Astrocyte (in vitro differentiated cells and primary cell): Measurements from ENCODE around the gene PLGRKT. TPM values are rescaled to one million over a fixed set of nuclear protein-coding genes. Genes with fewer than 3 reads are reported as not detected.
"Not testable (repeated sequence)": the region's sequence is repeated elsewhere in the genome, so short reads cannot be mapped to it uniquely, and the experiment has no call there.

Experiments used
- DNase-seq: peaks from one replicate; pipeline ENCODE4 v3.0.0-alpha.2; 2010; ENCODE audit warnings: low read depth
- FAIRE-seq: peaks from 2 replicates; lab custom pipeline; 2011; peaks lifted over from hg19 to GRCh38; lab: Jason Lieb, UNC
- H2AFZ ChIP-seq: 2 replicates; pipeline ENCODE4 v1.6.0; 2012; ENCODE audit warnings: low read depth, low read length, inconsistent platforms
- H3K27ac ChIP-seq: 2 replicates; pipeline ENCODE4 v1.5.1; 2011; ENCODE audit warnings: low read depth, low read length, inconsistent platforms
- H3K27me3 ChIP-seq: 2 replicates; pipeline ENCODE4 v1.6.0; 2011; ENCODE audit warnings: low read length, inconsistent platforms; ENCODE audit not compliant: insufficient read depth
- H3K36me3 ChIP-seq: 2 replicates; pipeline ENCODE4 v1.5.1; 2011; ENCODE audit warnings: low read length, inconsistent platforms; ENCODE audit not compliant: insufficient read depth
- H3K4me1 ChIP-seq: 2 replicates; pipeline ENCODE4 v1.5.1; 2011; ENCODE audit warnings: low read length, inconsistent platforms; ENCODE audit not compliant: insufficient read depth
- H3K4me2 ChIP-seq: 2 replicates; pipeline ENCODE4 v1.6.0; 2012; ENCODE audit warnings: low read length, inconsistent platforms
- H3K4me3 ChIP-seq: 2 replicates; pipeline ENCODE4 v1.5.1; 2011; ENCODE audit warnings: low read depth, mild to moderate bottlenecking, low read length, inconsistent platforms; ENCODE audit not compliant: insufficient read depth
- H3K79me2 ChIP-seq: 2 replicates; pipeline ENCODE4 v1.6.0; 2012; ENCODE audit warnings: mild to moderate bottlenecking, low read length, inconsistent platforms; ENCODE audit not compliant: insufficient read depth
- H3K9ac ChIP-seq: 2 replicates; pipeline ENCODE4 v1.6.0; 2012; ENCODE audit warnings: mild to moderate bottlenecking, low read length, inconsistent platforms
- H3K9me3 ChIP-seq: 2 replicates; pipeline ENCODE4 v1.5.1; 2012; ENCODE audit warnings: low read depth, mild to moderate bottlenecking, low read length, inconsistent platforms; ENCODE audit not compliant: insufficient read depth
- H4K20me1 ChIP-seq: 2 replicates; pipeline ENCODE4 v1.6.0; 2012; ENCODE audit warnings: low read length, inconsistent platforms; ENCODE audit not compliant: insufficient read depth
- H3K27ac Mint-ChIP-seq: one replicate; pipeline ENCODE4 v1.8.0; 2021; ENCODE audit warnings: mild to moderate bottlenecking, mixed read lengths; ENCODE audit not compliant: unreplicated experiment
- H3K27me3 Mint-ChIP-seq: one replicate; pipeline ENCODE4 v1.8.0; 2021; ENCODE audit warnings: low read depth, mixed read lengths; ENCODE audit not compliant: unreplicated experiment
- H3K36me3 Mint-ChIP-seq: one replicate; pipeline ENCODE4 v1.8.0; 2021; ENCODE audit warnings: low read depth, mixed read lengths; ENCODE audit not compliant: unreplicated experiment
- H3K4me1 Mint-ChIP-seq: one replicate; pipeline ENCODE4 v1.8.0; 2021; ENCODE audit warnings: low read depth, mixed read lengths; ENCODE audit not compliant: unreplicated experiment
- H3K4me3 Mint-ChIP-seq: one replicate; pipeline ENCODE4 v1.8.0; 2021; ENCODE audit warnings: mild to moderate bottlenecking, moderate library complexity, mixed read lengths; ENCODE audit not compliant: unreplicated experiment
- H3K9me3 Mint-ChIP-seq: one replicate; pipeline ENCODE4 v1.8.0; 2021; ENCODE audit warnings: mild to moderate bottlenecking, mixed read lengths; ENCODE audit not compliant: unreplicated experiment
- CTCF ChIP-seq: IDR thresholded peaks from 2 replicates; pipeline ENCODE4 v1.5.1; 2011; ENCODE audit warnings: low read depth, mild to moderate bottlenecking, inconsistent platforms, low read length, moderate library complexity; ENCODE audit not compliant: insufficient read depth
- EZH2 ChIP-seq: IDR thresholded peaks from 2 replicates; pipeline ENCODE4 v1.6.1; 2012; ENCODE audit warnings: mild to moderate bottlenecking, low read length, inconsistent platforms; ENCODE audit not compliant: insufficient read depth
- total RNA-seq: library from RNA; stranded (reverse); gene quantifications from 2 replicates; pipeline ENCODE4 v1.2.1, GENCODE V29; 2021

Gene PLGRKT
- total RNA-seq, 1 donor from 2014 or later = 10.6 TPM

- no peak for FAIRE-seq
- Histone ChIP-seq H3K4me1 (no peaks in the 10 kb centered on the region), H3K27me3 (no peaks in the 10 kb centered on the region), H3K27ac (no peak overlapping the region), H4K20me1 (no peaks in the 10 kb centered on the region), H3K9me3 (no peaks in the 10 kb centered on the region), H3K9ac (no peak overlapping the region), H2AFZ (no peak overlapping the region), H3K79me2 (no peaks in the 10 kb centered on the region), H3K36me3 (no peaks in the 10 kb centered on the region), H3K4me3 (no peak overlapping the region), H3K4me2 (no peak overlapping the region)
- Mint-ChIP-seq H3K36me3 (peaks cover 3% of the 10 kb centered on the region), H3K4me1 (no peaks in the 10 kb centered on the region), H3K27me3 (peaks cover 4% of the 10 kb centered on the region), H3K27ac (no peak overlapping the region), H3K4me3 (no peak overlapping the region), H3K9me3 (peaks cover 9% of the 10 kb centered on the region)
- no peak for DNase-seq
- TF ChIP-seq CTCF = no peak
- no peak for TF ChIP-seq EZH2
Measured at GRCh38 chr9:5321058-5321457, 116.7 kb downstream of the PLGRKT start.

GRCh38 chr9:5316406-5316805, 121.3 kb downstream of the PLGRKT start:
- not testable (repeated sequence) for H3K27me3 ChIP-seq, DNase-seq, H3K27me3 Mint-ChIP-seq, H3K9ac ChIP-seq, H3K4me3 Mint-ChIP-seq, H3K4me1 Mint-ChIP-seq, H3K27ac ChIP-seq, H3K27ac Mint-ChIP-seq, H3K4me3 ChIP-seq, H4K20me1 ChIP-seq, H3K4me1 ChIP-seq, H3K4me2 ChIP-seq, FAIRE-seq, H3K36me3 ChIP-seq, H3K36me3 Mint-ChIP-seq, H3K79me2 ChIP-seq, H2AFZ ChIP-seq, H3K9me3 ChIP-seq
- peaks cover 22% of the 10 kb centered on the region for H3K9me3 Mint-ChIP-seq

- Histone ChIP-seq H3K27ac (no peak overlapping the region), H3K4me2 (no peak overlapping the region), H3K4me1 (no peaks in the 10 kb centered on the region), H4K20me1 (no peaks in the 10 kb centered on the region), H3K9ac (no peak overlapping the region), H3K36me3 (no peaks in the 10 kb centered on the region), H2AFZ (no peak overlapping the region), H3K79me2 (no peaks in the 10 kb centered on the region), H3K27me3 (no peaks in the 10 kb centered on the region), H3K9me3 (peaks cover 3% of the 10 kb centered on the region), H3K4me3 (no peak overlapping the region)
- H3K4me3 Mint-ChIP-seq = no peak overlapping the region
- peaks cover 3% of the 10 kb centered on the region for H3K36me3 Mint-ChIP-seq
- H3K27me3 Mint-ChIP-seq = no peaks in the 10 kb centered on the region
- no peak for TF ChIP-seq EZH2
- TF ChIP-seq CTCF = no peak
- no peak overlapping the region for H3K27ac Mint-ChIP-seq
- H3K9me3 Mint-ChIP-seq = peaks cover 22% of the 10 kb centered on the region
- peaks cover 2% of the 10 kb centered on the region for H3K4me1 Mint-ChIP-seq
- no peak for DNase-seq
- no peak for FAIRE-seq
Measured at GRCh38 chr9:5315187-5315923, 122.4 kb downstream of the PLGRKT start.
